Kidney (tissue), 14 donors: ENCODE measurements around the gene TSPAN4. TPM values are rescaled to one million over a fixed set of nuclear protein-coding genes. Genes with fewer than 3 reads are reported as not detected.

Experiments used
- DNase-seq, 5 donors: peaks; one replicate each; pipeline ENCODE4 v3.0.0-alpha.2; 2013 to 2020
- FAIRE-seq: peaks from 2 replicates; lab custom pipeline; 2012; peaks lifted over from hg19 to GRCh38; lab: Jason Lieb, UNC
- H3K27ac ChIP-seq, 2 donors: one replicate each; pipeline ENCODE4 v1.7.0; 2013; ENCODE audit warnings: low read depth in 2 of 2, low read length in 2 of 2, inconsistent platforms in 1 of 2
- H3K27me3 ChIP-seq: one replicate; pipeline ENCODE4 v1.7.1; 2013; ENCODE audit warnings: low read length, inconsistent platforms; ENCODE audit not compliant: control insufficient read depth, insufficient read depth
- H3K36me3 ChIP-seq, 3 donors: one replicate each; pipeline versions ENCODE4 v1.7.0 to v1.7.1; 2013; ENCODE audit warnings: low read length in 3 of 3, control low read depth in 1 of 3, inconsistent platforms in 1 of 3; ENCODE audit not compliant: insufficient read depth in 3 of 3, control insufficient read depth in 2 of 3
- H3K4me1 ChIP-seq, 3 donors: one replicate each; pipeline versions ENCODE4 v1.7.0 to v1.7.1; 2013; ENCODE audit warnings: low read length in 3 of 3, inconsistent platforms in 1 of 3, low read depth in 1 of 3; ENCODE audit not compliant: control insufficient read depth in 2 of 3, insufficient read depth in 2 of 3
- H3K4me3 ChIP-seq, 3 donors: one replicate each; pipeline versions ENCODE4 v1.7.0 to v1.8.1; 2013; ENCODE audit warnings: low read length in 3 of 3, control low read depth in 1 of 3, inconsistent platforms in 1 of 3
- H3K9ac ChIP-seq, 3 donors: one replicate each; pipeline versions ENCODE4 v1.7.0 to v1.7.1; 2013; ENCODE audit warnings: low read length in 3 of 3, control low read depth in 1 of 3, inconsistent platforms in 1 of 3
- H3K9me3 ChIP-seq, 3 donors: one replicate each; pipeline versions ENCODE4 v1.7.0 to v1.7.1; 2013; ENCODE audit warnings: low read length in 3 of 3, control low read depth in 1 of 3, inconsistent platforms in 1 of 3; ENCODE audit not compliant: control insufficient read depth in 2 of 3, insufficient read depth in 1 of 3
- intact Hi-C: fragments of 100-400 bp; cut with DNase I; formaldehyde crosslinking; loops from one replicate; pipeline ENCODE4 v1.11.1; 2022
- polyA plus RNA-seq: library from polyadenylated mRNA; stranded (reverse); fragments of 350-450 nt; fragmentation: Illumina TruSeq; extraction: RNeasy Lipid Tissue Mini Kit (QIAGEN cat#74804); gene quantifications from one replicate; pipeline ENCODE4 v1.2.3, GENCODE V29; 2014; ENCODE audit warnings: low read depth, low replicate concordance; ENCODE audit not compliant: insufficient read depth
- total RNA-seq: library from RNA; stranded (reverse); fragmentation: NEBNext Ultra II Directional; extraction: Animal tissue kit (Norgen Biotek cat#: 25700); gene quantifications from one replicate; pipeline ENCODE4 v1.2.1, GENCODE V29; 2021
- TF ChIP-seq, protein P1 (sequence below): IDR thresholded peaks from 3 replicates; pipeline ENCODE4 v1.5.1; 2012; ENCODE audit warnings: mild to moderate bottlenecking, moderate library complexity, borderline replicate concordance; ENCODE audit not compliant: insufficient read depth; ENCODE audit errors: extremely low read depth
- donor health status: control.
- donor health status: control.
- donor health status: control.
- donor health status: control.
- donor health status: control.
- donor health status: DM: yes; HTN: yes; CAD: no.
- donor health status: Normal renal cell carcinoma (clear cell type).

The TSPAN4 gene
- total and polyA plus RNA-seq, 2 donors from 2014 or later, result 81.2 to 104 TPM

- intact Hi-C loops, result no loop called here
- H3K36me3 ChIP-seq, result no peaks in the 10 kb centered on the region
- H3K27ac ChIP-seq, result peak overlapping the region in 1 of 2 donors; percentile 67
- no peaks in the 10 kb centered on the region for H3K9me3 ChIP-seq
- TF ChIP-seq, protein P1, sequence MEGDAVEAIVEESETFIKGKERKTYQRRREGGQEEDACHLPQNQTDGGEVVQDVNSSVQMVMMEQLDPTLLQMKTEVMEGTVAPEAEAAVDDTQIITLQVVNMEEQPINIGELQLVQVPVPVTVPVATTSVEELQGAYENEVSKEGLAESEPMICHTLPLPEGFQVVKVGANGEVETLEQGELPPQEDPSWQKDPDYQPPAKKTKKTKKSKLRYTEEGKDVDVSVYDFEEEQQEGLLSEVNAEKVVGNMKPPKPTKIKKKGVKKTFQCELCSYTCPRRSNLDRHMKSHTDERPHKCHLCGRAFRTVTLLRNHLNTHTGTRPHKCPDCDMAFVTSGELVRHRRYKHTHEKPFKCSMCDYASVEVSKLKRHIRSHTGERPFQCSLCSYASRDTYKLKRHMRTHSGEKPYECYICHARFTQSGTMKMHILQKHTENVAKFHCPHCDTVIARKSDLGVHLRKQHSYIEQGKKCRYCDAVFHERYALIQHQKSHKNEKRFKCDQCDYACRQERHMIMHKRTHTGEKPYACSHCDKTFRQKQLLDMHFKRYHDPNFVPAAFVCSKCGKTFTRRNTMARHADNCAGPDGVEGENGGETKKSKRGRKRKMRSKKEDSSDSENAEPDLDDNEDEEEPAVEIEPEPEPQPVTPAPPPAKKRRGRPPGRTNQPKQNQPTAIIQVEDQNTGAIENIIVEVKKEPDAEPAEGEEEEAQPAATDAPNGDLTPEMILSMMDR, result no peak
- H3K27me3 ChIP-seq, result no peaks in the 10 kb centered on the region
- no peak for DNase-seq
- peak overlapping the region; percentile 31 to 67 (median 51) for H3K9ac ChIP-seq
- no peak for FAIRE-seq
- H3K4me3 ChIP-seq, result peak overlapping the region; percentile 64 to 69 (median 68)
- peaks cover 0 to 8% (median 0%) of the 10 kb centered on the region in 3 donors for H3K4me1 ChIP-seq
These were observed 67.5 kb downstream of the TSPAN4 start for GRCh38 chr11:910044-910588.

DNA sequence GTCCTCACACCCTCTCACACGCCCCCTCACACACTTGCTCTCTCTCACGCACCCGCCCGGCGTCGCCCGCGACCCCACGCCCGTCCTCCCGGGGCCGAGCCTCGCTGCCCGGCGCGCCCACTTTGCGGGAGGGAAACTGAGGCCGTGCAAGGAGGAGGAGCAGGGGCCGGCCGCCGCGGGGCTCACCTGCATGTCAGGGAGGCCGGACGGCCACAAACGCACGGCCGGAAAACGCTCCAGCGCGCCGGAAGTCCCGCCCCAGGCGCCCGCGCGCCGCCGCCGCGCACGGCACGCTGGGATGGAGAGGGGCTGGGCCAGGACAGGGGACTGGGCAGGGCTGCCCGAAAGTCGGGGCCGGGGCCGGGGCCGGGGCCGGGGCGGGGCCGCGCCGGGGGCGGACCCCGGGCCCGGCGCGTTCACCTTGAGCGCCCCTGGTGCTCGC lies 68.0 kb downstream of the TSPAN4 start, which contains the start of gene CHID1:
CHID1 (minus strand) TSS at position 222 of the 442 bp plus-strand sequence. CDS start 5,994 bp downstream, outside the sequence.
- Histone ChIP-seq H3K9me3 (no peaks in the 10 kb centered on the region), H3K4me1 (peaks cover 0 to 8% (median 0%) of the 10 kb centered on the region in 3 donors), H3K27me3 (no peaks in the 10 kb centered on the region), H3K27ac (peak within 1 kb of the TSS; percentile 69 to 76), H3K4me3 (peak within 1 kb of the TSS; percentile 64 to 69 (median 68)), H3K36me3 (no peaks in the 10 kb centered on the region), H3K9ac (peak within 1 kb of the TSS; percentile 48 to 80 (median 51))
- TF ChIP-seq, protein P1, result no peak
- peak; percentile 93 to 96 (median 95) for DNase-seq
- intact Hi-C loops, result no loop called here
- no peak for FAIRE-seq

DNA sequence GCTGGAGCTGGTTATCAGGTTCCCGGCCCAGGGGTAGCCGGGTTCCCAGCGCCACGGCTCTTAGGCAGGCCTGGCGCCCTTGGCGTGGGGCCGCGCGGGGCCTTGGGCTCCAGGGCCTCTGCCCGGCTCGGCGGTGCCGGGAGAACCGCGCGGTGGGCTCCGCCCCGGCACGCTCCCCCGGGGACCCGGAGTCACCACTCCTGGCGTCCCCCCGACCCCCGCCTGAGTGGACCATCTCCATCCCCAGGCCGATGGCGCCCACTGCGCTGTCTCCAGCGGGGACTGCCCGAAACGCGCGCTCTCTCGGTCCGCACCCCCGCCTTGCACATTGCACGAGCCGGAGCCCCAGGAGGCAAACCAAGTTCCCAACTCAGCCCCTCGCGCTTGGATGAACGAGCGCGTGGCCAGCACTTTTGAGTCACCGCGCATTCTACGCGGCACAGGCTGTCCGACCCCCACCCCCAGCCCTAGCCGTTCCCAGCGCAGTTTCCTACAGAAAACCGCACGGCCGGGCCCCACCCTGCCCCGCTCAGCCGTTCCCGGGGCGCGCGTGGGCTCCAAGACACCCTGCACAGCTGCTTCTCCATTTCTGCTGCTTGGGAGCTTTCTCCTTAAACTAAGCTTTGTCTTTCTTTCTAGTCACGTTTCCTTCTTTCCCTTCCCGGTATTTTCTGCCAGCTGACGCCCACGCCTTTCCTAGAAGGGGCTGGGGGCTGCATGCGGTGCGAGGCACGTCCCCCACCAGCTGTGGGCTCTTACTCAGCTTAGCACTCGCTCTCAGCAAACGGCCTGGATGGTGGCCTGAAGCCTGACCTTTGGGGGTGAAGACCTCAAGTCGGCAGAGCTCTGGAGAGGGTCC lies 68.6 kb downstream of the TSPAN4 start:
- no peaks in the 10 kb centered on the region for H3K9me3 ChIP-seq
- TF ChIP-seq, protein P1, result no peak
- intact Hi-C loops, result no loop called here
- H3K4me3 ChIP-seq, result peak overlapping the region; percentile 12 to 64 (median 50)
- H3K4me1 ChIP-seq, result peaks cover 0 to 8% (median 0%) of the 10 kb centered on the region in 3 donors
- peak overlapping the region in 2 of 3 donors; percentile 48 to 80 for H3K9ac ChIP-seq
- H3K27ac ChIP-seq, result peak overlapping the region; percentile 69 to 76
- peak; percentile 63 to 86 (median 70) for DNase-seq
- H3K27me3 ChIP-seq, result no peaks in the 10 kb centered on the region
- H3K36me3 ChIP-seq, result no peaks in the 10 kb centered on the region
- no peak for FAIRE-seq
